ENCODE measurements around the gene ERC1. TPM values are rescaled to one million over a fixed set of nuclear protein-coding genes. Genes with fewer than 3 reads are reported as not detected.
A peak's percentile ranks its signal among the peaks of the same experiment; 100 is the strongest.
"Not testable (repeated sequence)": the region's sequence is repeated elsewhere in the genome, so short reads cannot be mapped to it uniquely, and the experiment has no call there.

Gene ERC1
- total RNA-seq, 1 experiment from 2014 or later, result 18.1 TPM

DNA sequence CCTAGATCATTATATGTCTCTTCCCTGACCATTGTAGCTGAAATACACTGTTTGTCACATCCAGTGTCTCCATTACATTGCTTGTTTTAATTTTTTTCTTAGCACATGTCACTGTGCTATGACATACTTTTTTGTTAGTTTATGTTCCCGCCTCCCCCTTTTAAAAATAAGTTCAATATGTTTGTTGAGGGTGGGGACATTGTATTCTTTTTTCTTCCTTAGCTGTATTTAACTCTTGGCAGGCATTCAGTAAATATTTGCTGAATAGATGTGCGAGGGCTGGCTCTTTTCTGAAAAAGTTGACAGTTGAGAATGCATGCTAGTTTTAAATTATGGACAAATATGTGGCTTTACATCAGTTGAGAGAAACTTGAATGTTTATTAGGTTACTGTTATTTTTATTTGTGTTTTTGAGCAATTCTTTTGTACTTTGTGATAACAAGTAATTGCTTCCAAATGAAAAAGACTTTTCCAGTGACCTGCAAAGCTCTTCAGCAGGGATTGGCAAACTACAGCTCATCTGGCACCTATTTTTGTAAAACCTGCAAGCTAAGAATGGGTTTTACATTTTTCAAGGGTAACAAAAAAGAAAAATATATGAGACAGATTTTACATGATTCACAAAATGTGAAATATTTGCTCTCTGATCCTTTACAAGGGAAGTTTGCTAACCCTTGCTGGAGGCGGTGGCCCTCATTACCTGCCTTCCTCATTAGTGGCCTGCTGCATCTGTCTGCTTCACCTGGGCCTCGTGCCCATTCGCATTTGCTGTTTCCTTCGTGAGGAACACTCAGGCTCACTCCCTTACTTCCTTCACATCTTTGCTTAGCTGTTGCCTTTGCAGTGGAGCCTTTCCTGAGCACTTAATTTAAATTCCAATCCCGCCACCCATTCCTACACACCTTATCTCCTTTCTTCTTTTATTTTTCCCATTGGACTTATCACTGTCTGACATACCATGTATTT, 229.4 kb downstream of the ERC1 start:
- no peak for DNase-seq (ENCODE audit: low read depth)

DNA sequence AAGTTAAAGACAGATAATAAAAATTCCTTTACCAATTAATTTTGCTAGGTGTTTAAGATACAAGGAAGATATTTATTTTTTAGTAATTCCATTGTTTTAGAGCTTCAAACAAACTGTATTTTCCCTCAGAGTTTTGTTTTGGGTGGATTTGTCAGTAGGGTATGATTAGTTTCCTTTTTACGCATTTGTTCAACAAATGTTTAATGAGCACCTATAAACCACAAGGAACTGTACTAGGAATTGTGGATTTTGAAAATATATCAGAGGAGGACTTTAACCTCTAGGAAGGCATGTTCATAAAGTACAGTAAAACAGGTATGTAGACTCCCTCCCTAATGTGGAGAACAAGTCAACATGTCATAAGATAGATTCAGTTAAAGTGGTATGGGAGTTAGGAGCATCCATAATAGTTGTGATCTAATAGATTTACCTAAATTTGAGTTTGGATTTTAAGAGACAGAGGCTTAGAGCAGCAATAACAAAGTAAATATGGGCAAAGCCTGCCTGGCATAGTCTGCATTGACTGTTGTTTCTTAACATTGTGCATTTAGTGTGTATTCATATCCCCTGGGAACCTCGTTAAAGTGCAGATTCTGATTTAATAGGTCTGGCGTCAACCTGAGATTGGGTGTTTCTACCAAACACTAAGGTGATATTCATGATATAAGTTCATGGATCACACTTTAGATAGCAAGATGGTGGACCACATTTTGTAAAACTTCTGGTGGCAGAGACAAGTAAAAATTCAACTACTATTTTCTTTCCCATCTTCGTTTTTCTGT, 232.0 kb downstream of the ERC1 start:
- DNase-seq (ENCODE audit: low read depth), result no peak

DNA sequence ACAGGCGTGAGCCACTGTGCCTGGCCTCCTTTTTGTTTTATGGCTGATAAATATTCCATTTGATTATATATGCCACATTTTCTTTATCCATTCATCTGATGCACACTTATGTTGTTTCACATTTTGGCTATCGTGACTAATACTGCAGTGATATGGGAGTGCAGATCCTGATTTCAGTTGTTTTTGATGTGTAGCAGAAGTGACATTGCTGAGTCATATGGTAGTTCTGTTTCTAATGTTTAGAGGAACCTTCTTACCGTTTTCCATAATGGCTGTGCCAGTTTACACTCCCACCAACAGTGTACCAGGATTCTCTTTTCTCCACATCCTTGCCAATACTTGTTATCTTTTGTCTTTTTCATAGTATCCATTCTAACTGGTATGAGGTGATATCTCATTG, 235.9 kb downstream of the ERC1 start:
- no peak for DNase-seq (ENCODE audit: low read depth)

DNA sequence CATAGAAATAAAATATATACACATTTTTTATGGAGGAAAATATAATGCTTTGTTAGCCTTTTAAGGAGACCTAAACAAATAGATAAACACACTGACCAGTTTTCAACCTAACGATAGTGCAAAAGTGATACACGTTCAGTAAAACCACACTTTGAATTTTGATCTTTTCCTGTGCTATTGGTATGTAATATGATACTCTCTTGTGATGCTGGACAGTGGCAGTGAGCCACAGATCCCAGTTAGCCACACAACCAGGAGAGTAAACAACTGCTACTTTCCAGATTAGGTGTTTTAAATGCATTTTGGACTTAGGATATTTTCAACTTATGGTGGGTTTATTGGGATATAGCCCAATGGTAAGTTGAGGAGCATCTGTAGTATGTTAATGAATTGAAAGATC, 243.1 kb downstream of the ERC1 start:
- no peak for DNase-seq (ENCODE audit: low read depth)

DNA sequence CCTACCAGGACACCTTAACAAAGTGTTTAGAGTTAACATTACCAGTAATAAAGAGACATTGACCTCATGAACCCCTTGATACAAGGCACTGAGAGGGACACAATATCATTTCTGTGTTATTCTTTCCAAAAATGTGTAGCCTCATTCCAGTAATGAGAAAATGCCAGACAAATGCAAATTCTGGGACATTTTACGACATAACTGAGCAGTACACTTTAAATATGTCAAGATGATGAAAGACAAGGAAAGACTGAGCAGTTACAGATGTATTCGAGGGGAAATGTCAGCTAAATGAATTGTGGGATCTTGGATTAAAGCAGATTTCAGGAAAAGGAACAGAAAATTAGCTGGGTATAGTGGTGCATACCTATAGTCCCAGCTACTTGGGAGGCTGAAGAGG, 255.6 kb downstream of the ERC1 start:
- DNase-seq (ENCODE audit: low read depth), result no peak

DNA sequence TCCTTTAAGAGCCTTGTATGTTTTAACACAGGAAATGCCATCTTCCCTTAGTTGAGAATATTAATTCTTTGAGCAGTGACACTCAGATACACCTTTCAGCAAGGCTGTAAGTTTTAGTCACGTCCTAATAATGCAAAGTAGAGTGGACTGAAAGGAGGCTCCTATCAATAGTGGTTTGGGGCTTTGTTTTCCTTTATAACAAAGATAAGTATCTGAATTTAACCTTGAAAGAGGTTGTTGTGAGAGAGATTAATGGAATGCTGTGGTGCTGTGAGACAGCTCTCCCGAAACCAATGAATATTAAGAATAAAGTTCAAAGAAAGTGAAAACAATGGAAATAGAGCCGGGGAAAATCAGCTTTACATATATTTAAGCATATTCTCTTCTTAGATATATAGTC, 259.6 kb downstream of the ERC1 start:
- no peak for DNase-seq (ENCODE audit: low read depth)

DNA sequence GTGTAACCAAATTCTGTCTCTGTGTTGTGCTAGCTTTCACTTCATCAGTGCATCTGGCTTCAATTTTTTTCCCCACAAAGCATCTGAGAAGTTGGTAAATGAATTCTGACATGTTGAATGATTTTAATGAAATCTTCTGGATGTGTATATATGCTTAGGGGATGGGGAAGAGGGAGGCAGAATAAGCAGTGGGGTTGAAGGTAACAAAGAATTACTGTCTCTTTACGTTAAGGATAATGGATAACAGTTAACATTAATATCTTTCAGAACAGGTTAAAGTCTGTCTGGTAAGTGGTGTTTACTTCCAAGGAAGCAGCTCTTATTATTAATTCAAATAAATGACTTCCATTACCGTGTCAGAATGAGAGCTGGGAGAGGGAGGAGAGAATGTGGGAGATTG, 261.7 kb downstream of the ERC1 start:
- DNase-seq (ENCODE audit: low read depth), result no peak

DNA sequence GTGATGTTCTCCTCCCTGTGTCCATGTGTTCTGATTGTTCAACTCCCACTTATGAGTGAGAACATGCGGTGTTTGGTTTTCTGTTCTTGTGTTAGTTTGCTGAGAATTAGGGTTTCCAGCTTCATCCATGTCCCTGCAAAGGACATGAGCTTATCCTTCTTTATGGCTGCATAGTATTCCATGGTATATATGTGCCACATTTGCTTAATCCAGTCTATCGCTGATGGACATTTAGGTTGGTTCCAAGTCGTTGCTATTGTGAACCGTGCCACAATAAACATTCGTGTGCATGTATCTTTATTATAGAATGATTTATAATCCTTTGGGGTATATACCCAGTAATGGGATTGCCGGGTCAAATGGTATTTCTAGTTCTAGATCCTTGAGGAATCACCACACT, 264.1 kb downstream of the ERC1 start:
- not testable (repeated sequence) for DNase-seq (ENCODE audit: low read depth)

DNA sequence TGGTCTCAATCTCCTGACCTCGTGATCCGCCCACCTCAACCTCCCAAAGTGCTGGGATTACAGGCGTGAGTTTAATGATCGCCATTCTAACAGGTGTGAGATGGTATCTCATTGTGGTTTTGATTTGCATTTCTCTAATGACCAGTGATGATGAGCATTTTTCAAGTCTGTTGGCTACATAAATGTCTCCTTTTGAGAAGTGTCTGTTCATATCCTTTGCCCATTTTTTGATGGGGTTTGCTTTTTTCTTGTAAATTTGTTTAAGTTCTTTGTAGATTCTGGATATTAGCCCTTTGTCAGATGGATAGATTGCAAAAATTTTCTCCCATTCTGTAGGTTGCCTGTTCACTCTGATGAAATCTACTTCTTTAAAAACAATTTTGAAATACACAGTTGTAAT, 264.8 kb downstream of the ERC1 start:
- DNase-seq (ENCODE audit: low read depth), result not testable (repeated sequence)

DNA sequence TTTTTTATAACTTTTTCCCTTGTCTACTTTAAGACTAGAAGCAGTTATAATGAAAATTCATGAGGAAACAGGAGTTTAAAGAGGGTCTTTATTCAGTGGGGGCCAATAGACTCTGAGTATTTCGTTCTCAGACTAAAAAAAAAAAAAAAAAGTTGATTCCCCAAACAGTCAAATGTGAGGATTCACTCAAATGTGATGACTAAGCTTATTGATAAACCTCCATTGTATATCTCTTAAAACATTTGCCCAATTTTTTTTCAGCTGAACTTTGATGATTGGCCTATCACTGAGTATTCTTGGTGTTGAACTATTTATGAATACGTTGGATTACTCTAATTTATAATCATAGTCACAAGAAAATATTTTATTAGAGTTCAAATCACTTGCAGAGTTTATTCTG, 265.3 kb downstream of the ERC1 start:
- no peak for DNase-seq (ENCODE audit: low read depth)

DNA sequence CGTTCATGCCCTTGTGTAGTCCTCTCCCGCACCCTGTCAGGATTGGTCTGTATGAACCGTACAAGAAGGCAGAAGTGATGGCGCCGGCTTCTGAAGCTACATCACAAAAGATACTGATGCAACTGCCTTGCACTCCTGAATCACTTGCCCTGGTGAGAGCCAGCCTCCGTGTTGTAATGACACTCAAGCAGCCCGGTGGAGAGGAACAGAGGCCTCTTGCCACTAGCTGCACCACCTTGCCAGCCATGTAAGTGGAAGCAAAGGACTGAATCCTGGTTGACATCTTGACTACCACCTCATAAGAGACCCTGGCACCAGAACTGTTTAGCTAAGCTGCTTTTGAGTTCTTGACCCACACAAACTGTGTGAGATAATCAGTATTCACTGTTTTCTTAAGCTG, 266.0 kb downstream of the ERC1 start:
- no peak for DNase-seq (ENCODE audit: low read depth)

DNA sequence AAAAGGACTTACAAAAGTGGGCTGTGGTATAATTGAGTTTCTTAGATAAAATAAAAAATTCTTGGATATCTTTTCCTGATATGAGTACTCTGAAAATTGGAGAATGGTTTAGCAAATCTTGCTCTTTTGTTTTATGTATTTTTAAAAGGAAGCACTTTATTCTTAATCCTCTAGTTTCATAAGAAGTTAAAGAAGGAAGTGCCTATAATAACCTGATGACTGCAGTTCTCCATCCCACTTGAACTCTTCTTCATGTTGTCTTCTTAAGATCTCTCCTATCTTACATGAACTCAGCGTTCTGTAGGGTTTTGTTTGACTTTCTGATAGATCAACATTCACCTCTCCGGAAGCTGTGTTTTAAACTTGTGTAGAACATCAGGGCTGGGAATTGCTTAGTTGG, 271.0 kb downstream of the ERC1 start:
- no peak for DNase-seq (ENCODE audit: low read depth)

DNA sequence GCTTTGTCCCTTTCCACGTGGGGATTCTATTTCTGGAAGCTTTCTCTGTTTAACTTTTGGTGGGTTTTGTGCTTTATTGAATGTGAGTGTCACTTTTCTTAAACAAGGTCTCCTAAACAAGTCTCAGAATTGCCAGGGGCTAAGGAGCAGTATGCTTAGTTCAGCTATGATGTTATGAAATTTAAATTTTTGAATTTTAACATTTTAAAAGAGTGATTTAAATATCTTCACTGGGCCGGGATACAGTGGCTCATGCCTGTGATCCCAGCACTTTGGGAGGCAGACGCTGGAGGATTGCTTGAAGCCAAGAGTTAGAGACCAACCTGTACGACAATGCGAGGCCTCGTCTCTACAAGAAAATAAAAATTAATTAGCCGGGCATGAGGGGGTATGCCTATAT, 276.2 kb downstream of the ERC1 start:
- DNase-seq (ENCODE audit: low read depth), result no peak

DNA sequence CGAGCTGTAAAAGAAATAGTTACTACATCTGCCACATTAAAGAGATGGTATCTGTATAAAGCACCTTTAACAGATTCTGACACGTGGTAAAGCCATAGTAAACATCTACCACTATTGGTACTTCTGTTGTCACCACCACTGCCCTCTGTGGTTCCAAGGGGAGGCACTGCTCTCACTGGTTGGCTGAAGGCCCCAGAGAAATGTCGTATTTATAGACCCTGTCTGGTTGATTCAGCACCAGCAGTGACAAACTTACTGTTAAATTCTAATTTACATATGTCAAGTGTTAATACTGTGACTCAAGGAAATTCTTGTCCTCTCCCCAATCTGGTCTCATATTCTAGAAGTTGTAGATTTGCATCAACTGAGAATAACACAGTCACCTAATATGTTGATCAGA, 281.1 kb downstream of the ERC1 start:
- no peak for DNase-seq (ENCODE audit: low read depth)

DNA sequence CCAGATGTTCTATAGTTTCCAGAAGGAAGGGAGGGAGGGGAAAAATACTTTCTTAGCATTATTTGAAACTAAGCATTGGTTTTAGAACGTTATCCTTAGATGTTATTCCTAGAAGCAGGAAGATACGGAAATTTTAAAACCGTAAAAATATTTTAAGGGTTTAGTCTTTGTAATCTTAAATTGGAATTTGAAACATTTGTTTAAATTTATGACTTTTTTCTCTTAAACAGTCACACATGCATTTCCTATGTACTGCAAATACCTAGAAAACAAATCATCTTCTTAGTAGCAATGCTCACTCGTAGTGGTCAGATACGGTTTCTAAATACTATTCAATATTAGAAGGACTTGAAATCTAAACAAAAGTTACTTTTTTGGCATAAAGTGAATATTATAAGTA, 282.0 kb downstream of the ERC1 start:
- DNase-seq (ENCODE audit: low read depth), result no peak

DNA sequence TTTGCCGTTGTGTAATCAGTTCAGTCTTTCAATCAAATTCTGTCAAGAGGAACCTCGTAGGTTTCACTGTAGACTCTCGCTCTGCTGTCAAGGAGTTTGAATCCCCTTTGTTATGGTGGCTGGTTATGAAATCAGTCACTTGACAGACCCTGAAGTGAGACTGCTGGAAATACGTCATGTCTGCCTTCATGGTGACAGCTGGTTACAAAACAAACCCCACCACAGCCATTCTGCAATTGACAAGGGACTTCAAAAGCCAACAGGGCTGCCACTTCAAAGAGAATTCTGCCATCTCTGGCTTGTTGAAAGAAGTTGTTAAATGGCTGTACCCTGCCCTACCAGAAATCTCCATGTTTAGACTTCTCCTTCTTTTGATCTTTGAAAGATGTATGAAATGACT, 286.9 kb downstream of the ERC1 start:
- DNase-seq (ENCODE audit: low read depth), result no peak

DNA sequence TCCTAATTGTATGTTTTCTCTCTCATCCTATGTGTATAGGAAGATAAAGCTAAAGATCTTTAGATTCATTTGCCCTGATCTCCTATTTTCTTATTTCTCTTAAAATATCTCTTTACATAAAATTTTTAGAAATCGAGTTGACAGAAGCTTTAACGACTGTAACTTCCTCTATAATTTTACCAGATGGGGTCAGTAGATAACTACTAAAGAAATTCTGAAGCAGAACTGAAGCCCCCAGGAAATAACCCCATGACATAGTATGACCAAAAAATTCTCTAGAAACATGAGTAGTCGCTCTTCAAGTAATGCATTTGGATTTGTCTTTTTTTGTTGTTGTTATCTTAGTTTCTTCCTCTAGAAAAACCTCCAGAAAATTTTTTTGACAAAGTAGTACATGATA, 288.0 kb downstream of the ERC1 start:
- no peak for DNase-seq (ENCODE audit: low read depth)

DNA sequence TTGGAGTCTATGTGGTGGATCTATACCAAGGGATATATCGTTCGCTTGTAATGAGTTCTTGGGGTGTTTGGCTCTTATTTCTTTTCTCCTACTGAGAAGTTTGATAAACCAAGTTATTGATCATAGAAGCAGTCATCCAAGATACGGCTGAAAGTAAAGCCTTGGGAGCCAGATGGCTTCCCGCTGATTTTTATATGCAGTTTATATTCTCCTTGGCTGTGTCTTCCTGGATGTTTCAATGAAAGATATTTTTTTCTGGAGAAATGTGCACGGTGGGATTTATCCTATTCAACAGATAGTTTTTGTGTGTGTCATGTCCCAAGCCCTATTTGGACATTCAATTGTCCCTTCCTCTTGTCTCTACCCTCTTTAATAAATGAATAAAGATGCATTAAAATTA, 289.0 kb downstream of the ERC1 start:
- no peak for DNase-seq (ENCODE audit: low read depth)

DNA sequence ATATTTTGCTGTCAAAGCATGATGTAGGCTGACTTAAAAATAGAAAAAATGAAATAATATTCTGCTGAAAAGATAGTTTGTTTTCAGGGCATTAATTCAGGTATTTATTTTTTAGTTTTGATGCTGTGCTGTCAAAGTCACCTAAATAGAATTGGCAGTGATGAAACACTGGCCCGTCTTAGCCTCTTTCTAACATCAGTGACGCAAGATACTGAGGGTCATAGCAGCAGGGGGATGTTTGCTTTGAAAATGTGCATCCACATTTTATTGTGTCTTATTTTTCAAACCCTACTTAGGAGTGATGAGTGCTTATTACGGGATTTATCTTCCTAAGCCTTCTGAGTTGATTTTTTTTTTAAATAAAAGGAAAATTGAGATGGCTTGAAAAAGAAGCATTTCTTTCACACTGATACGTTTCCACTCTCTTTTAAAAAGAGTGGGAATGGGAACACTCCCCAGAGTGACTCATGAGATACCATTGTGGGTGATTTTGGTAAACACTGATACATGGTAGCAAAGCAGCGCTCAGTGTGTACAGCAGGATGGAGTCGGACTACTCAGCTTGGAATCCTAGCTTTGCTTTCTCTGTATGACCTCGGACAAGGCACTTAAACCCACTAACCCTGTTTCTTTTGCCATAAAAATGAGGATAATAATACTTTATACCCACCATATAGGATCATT, 290.8 kb downstream of the ERC1 start:
- DNase-seq (ENCODE audit: low read depth), result peak; percentile 66

DNA sequence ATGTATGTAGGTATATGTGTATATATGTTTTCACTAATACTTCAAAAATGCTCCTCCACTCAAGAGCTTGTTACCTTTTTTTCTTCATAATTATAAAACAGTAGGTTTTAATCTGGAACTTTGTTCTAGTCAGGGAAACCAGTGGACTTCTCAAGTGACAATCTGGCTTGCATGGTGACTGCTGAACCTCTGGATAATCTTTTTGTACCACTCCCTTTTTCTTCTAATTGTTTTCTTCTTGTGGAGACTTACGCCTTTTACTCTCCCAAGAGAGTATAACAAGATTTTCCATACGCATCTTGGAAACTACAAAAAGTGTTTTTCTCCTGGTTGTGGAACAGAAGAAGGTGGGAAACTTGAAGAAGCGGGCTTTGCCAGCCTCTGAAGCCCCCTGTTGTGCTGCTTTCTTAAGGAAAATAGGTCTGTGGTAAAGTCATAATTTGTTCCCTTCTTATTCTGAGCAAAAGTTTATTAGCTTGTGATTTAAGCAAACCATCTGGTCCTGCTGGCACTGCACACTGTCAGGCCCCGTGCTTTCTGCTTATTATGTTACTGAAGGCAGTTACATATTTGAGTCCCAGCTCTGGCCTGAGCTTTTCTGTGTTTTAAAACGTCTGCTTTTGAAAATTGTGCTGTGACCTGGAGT, 291.8 kb downstream of the ERC1 start:
- DNase-seq (ENCODE audit: low read depth), result no peak

DNA sequence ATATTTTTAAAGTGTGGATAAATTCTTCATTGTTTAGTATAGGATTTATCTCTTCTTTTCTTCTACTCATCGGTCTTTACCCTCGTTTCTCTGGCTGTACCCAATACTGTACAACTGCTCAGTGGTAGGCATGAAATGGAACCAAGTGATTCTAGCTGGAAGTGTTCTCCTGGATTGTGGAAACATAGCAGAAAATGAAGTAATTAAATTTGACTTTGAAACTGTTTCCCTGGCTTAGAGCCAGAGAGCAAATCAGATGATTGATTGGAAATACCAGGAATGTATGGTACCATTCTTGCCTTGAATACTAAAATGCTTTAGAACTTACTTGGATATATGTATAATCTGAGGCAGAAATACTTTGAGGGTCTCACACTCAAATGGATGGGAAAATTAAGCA, 292.3 kb downstream of the ERC1 start:
- DNase-seq (ENCODE audit: low read depth), result no peak

DNA sequence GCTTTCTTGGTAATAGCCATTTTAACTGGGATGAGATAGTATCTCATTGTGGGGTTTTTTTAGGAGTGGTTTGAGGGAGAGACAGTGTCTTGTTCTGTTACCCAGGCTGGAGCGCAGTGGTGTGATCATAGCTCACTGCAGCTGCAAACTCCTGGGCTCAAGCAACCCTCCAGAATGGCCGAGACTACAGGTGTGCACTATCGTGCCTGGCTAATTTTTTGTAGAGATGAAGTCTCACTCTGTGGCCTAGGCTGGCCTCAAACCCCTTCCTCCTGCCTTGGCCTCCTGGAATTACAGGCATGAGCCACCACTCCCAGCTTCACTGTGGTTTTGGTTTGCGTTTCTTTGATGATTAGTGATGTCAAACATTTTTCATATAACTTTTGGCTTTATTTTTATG, 293.6 kb downstream of the ERC1 start:
- DNase-seq (ENCODE audit: low read depth), result no peak

All from Daoy (cell line).